Measurements from ENCODE around the gene CFAP251. TPM values are rescaled to one million over a fixed set of nuclear protein-coding genes. Genes with fewer than 3 reads are reported as not detected.
"Not testable (repeated sequence)": the region's sequence is repeated elsewhere in the genome, so short reads cannot be mapped to it uniquely, and the experiment has no call there.

CFAP251 gene
- total RNA-seq, result 1 to 10 TPM in 1 of 2 donors, under 1 TPM in 1; 0.55 to 4.5 TPM

- peak within 1 kb of the TSS; percentile 28 to 37 for H3K4me3 ChIP-seq
- DNase-seq (ENCODE audit: low spot score), result peak; percentile 94
- H3K27me3 ChIP-seq (replicated peaks; ENCODE audit: insufficient read depth), result no peaks in the 10 kb centered on the region
- TF ChIP-seq POLR2AphosphoS5 (IDR thresholded peaks at IDR 0.05) (peak; percentile 92), POLR2A (IDR thresholded peaks at IDR 0.05) (no peak)
- TF ChIP-seq, protein P1, sequence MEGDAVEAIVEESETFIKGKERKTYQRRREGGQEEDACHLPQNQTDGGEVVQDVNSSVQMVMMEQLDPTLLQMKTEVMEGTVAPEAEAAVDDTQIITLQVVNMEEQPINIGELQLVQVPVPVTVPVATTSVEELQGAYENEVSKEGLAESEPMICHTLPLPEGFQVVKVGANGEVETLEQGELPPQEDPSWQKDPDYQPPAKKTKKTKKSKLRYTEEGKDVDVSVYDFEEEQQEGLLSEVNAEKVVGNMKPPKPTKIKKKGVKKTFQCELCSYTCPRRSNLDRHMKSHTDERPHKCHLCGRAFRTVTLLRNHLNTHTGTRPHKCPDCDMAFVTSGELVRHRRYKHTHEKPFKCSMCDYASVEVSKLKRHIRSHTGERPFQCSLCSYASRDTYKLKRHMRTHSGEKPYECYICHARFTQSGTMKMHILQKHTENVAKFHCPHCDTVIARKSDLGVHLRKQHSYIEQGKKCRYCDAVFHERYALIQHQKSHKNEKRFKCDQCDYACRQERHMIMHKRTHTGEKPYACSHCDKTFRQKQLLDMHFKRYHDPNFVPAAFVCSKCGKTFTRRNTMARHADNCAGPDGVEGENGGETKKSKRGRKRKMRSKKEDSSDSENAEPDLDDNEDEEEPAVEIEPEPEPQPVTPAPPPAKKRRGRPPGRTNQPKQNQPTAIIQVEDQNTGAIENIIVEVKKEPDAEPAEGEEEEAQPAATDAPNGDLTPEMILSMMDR (IDR thresholded peaks at IDR 0.05), result peak; percentile 48 to 93 (median 82)
- peak within 1 kb of the TSS; percentile 17 to 26 for H3K27ac ChIP-seq
- peaks cover 5% of the 10 kb centered on the region for H3K4me1 ChIP-seq (replicated peaks)
- intact Hi-C loops (cut with DNase I), result no loop called here
- WGBS, result 32% methylated on average over 41 of the region's 41 CpGs
- peaks cover 0 to 13% of the 10 kb centered on the region in 2 donors for H3K36me3 ChIP-seq
- H3K9me3 ChIP-seq, result no peaks in the 10 kb centered on the region
Measured at GRCh38 chr12:121917950-121918678, at the start of gene CFAP251. TSS of gene CFAP251 (plus strand) at chr12:121918592. CDS start at chr12:121921306, 2,714 bp downstream.

GRCh38 chr12:121869229-121869628, 49.2 kb upstream of the CFAP251 start:
- H3K27me3 ChIP-seq (replicated peaks; ENCODE audit: insufficient read depth); H3K36me3 ChIP-seq; H3K4me1 ChIP-seq (replicated peaks); intact Hi-C loops (cut with DNase I); H3K9me3 ChIP-seq; DNase-seq (ENCODE audit: low spot score); H3K4me3 ChIP-seq; H3K27ac ChIP-seq: not testable (repeated sequence)
- 91% methylated on average over 8 of the region's 8 CpGs for WGBS

DNA sequence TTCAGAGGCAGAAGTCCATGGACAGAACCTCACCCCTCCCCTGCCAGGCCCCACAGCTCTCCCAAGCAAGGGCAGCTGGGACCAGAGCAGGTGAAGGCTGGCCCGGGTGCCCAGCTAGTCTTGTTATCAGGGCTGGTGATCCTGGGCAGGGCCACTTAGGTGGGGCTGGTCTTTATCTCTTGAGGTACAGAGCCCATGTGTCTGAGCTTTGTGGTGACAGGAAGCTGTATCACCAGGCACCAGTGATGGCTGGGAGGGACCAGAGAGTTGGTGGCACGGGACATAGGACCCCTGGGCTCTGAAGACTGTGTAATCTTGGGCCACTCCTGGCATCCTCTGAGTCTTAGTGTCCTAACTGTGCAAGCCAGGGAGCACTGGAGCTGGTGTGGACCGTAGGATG, 46.9 kb upstream of the CFAP251 start:
- no peaks in the 10 kb centered on the region for H3K9me3 ChIP-seq
- no peaks in the 10 kb centered on the region for H3K27me3 ChIP-seq (replicated peaks; ENCODE audit: insufficient read depth)
- H3K36me3 ChIP-seq, result no peaks in the 10 kb centered on the region
- intact Hi-C loops (cut with DNase I), result no loop called here
- TF ChIP-seq, protein P1 (IDR thresholded peaks at IDR 0.05), result no peak
- TF ChIP-seq POLR2AphosphoS5 (IDR thresholded peaks at IDR 0.05) (no peak), POLR2A (IDR thresholded peaks at IDR 0.05) (no peak)
- DNase-seq (ENCODE audit: low spot score), result no peak
- no peaks in the 10 kb centered on the region for H3K4me1 ChIP-seq (replicated peaks)
- H3K4me3 ChIP-seq, result no peak overlapping the region
- H3K27ac ChIP-seq, result no peak overlapping the region
- 76% methylated on average over 3 of the region's 3 CpGs for WGBS

DNA sequence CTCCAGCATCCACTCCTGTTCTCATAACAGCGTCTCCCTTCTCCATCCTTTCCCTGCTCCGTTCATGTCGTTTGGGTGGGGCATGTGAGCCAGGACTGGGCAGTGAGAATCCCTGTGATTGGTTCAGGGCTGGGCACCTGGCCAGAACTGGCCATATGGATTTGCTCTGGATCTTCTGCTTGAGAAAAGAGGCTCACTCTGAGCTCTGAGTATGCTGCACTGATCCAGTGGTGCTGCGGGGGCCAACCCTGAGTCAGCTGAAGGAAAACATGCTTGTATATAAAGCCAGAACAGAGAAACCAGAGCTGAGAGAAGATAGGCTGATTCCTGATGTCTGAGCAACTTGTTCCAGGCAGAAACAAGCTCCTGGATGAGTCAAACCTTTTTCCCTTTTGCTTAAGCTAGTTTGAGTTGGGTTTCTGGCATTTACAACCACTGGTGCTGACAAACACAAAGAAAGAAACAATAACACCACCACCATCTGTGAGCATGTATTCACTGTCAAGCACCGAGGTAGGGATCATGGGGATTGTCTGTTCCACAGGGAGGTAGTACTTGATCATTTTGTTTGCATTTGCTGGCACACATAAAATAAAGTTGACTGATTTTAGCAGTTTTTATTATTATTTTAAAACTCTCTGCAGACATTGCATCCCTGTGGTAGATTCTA, 45.7 kb upstream of the CFAP251 start:
- Histone ChIP-seq H3K36me3 (no peaks in the 10 kb centered on the region), H3K27me3 (replicated peaks; ENCODE audit: insufficient read depth) (no peaks in the 10 kb centered on the region), H3K4me1 (replicated peaks) (no peaks in the 10 kb centered on the region), H3K27ac (no peak overlapping the region), H3K4me3 (no peak overlapping the region), H3K9me3 (no peaks in the 10 kb centered on the region)
- no peak for DNase-seq (ENCODE audit: low spot score)
- intact Hi-C loops (cut with DNase I), result no loop called here
- 37% methylated on average over 5 of the region's 5 CpGs for WGBS
- TF ChIP-seq POLR2AphosphoS5 (IDR thresholded peaks at IDR 0.05) (no peak), POLR2A (IDR thresholded peaks at IDR 0.05) (no peak)
- TF ChIP-seq, protein P1 (IDR thresholded peaks at IDR 0.05), result no peak

DNA sequence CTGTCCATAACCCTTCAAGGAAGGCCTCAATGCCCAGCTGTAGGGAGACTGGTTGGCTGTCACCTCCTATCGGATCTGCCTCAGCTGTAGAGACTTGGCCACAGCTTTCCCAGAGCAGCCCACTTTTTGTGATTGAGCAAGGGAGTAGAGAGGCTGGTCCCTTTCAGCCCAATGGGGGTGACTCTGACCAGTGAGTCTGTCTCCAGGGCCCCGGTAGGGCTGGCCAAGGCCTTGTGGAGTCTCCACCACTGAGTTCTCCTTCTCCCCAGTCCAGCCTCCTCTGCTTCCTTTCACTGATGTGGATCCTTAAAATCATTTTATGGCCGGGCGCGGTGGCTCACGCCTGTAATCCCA, 45.2 kb upstream of the CFAP251 start:
- Histone ChIP-seq H3K9me3 (no peaks in the 10 kb centered on the region), H3K27ac (no peak overlapping the region), H3K36me3 (no peaks in the 10 kb centered on the region), H3K27me3 (replicated peaks; ENCODE audit: insufficient read depth) (no peaks in the 10 kb centered on the region), H3K4me1 (replicated peaks) (no peaks in the 10 kb centered on the region), H3K4me3 (no peak overlapping the region)
- WGBS, result 88% methylated on average over 6 of the region's 6 CpGs
- intact Hi-C loops (cut with DNase I), result no loop called here
- DNase-seq (ENCODE audit: low spot score), result no peak
- TF ChIP-seq POLR2AphosphoS5 (IDR thresholded peaks at IDR 0.05), result no peak
- TF ChIP-seq, protein P1 (IDR thresholded peaks at IDR 0.05), result no peak
- no peak for TF ChIP-seq POLR2A (IDR thresholded peaks at IDR 0.05)

All from prostate gland (tissue), 2 donors.